ENCODE data around the gene ASB18.
"Not testable (repeated sequence)": the region's sequence is repeated elsewhere in the genome, so short reads cannot be mapped to it uniquely, and the experiment has no call there.

Gene ASB18

DNA sequence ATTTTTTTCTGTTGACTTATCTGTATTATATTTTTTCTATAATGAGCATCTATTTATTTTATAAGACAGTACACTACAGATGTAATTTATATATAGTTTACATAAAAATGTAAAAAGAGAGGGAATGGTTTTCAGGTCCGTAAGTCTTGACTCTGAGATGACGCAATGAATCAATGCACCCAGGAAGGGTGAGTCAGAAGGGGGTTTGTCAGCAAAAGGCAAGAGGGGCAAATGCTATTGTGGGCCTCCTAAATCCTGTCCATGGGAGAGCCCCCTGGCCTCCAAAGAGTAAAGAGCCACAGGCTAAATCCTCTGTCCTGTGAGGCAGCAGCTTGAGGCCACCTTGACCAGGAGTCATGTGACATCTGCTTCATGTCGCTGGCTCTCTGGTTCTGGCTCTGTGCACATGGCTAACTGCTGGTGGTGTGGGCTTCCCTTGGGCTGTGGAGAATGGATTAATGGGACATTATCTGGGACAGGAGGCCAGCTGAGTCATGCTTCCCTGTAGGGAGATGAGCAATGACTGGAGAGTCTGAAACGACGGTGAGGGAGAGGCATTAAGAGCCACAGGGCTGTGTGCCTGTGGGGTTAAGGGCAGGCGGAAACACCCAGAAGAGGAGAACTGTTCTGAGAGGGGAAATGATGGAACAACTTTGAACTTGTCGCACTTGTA is 22.8 kb upstream of the ASB18 start:
- no peak for DNase-seq (ENCODE audit: low read depth, low spot score)

DNA sequence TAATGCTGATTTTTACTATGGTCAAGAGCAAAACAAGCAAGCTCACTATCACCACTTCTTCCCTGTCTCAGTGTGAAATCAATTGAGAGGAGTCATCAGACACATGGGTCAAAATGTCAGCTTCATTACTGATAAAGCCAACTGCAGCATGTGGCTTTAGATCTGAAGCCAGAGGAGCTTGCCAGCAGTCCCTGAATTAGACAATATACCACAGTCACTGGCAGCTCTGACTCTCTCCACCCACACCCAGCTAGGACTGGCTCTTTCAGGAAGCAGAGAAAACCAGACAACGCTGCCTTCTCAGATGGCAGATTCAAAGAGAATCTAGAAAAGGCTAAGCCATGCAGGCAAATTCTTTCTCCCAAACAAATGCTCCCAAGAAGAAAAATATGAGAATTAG is 20.0 kb upstream of the ASB18 start:
- DNase-seq (ENCODE audit: low read depth, low spot score), result no peak

DNA sequence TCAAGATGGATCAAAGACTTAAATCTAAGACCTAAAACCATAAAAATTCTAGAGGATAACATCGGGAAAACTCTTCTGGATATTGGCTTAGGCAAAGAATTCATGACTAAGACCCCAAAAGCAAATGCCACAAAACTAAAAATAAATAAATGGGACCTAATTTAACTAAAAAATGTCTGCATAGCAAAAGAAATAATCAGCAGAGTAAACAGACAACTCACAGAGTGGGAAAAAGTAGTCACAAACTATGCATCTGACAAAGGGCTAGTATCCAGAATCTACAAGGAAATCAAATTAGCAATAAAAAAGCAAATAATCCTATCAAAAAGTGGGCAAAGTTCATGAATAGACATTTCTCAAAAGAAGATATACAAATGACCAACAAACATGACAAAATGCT is 18.2 kb upstream of the ASB18 start:
- no peak for DNase-seq (ENCODE audit: low read depth, low spot score)

DNA sequence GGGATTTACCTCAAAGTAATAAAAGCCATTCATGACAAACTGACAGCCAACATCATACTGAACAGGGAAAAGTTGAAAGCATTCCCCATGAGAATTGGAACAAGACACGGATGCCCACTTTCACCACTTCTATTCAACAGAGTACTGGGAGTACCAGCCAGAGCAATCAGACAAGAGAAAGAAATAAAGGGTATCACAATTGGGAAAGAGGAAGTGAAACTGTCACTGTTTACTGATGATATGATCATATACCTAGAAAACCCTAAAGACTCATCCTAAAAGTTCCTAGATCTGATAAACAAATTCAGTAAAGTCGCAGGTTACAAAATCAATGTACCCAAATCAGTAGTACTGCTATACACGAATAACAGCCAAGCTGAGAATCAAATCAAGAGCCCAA is 17.2 kb upstream of the ASB18 start:
- no peak for DNase-seq (ENCODE audit: low read depth, low spot score)

DNA sequence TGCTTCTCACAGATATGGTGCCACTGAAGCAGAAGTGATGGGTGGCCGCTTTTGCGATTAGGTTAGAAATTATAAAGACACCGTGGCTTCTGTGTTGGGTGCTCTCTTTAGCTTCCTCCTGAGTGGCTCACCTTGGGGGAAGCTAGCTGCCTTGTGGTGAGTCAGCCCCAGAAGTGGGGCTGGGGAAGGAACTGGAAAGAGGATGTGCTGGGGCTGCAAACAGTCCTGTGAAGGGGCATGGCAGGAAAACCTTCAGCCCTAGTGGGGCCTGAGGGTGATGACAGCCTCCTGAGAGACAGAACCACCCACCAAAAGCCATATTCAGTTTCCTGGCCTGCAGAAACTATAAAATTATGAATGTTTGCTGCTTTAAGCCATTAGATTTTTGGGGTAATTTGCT is 8.9 kb upstream of the ASB18 start:
- DNase-seq (ENCODE audit: low read depth, low spot score), result no peak

DNA sequence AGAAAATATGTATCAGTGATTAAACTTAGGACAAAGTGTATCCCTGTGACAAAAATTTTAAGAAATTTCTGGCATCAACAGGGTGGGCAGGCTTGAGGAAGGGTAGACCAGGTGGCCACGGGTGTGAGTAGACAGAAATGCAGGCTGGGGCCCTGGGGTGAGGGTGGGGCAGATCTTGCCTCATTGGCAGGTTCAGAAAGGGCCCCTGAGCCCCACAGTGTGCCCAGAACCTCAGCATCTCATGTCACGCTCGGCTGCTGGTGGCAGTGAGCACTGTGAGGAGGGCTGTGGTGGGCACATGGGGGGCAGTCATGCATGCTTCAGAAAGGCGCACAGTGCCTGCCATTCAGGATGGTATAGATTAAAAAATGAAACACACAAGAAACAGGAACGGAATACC is 7.6 kb upstream of the ASB18 start:
- DNase-seq (ENCODE audit: low read depth, low spot score), result no peak

DNA sequence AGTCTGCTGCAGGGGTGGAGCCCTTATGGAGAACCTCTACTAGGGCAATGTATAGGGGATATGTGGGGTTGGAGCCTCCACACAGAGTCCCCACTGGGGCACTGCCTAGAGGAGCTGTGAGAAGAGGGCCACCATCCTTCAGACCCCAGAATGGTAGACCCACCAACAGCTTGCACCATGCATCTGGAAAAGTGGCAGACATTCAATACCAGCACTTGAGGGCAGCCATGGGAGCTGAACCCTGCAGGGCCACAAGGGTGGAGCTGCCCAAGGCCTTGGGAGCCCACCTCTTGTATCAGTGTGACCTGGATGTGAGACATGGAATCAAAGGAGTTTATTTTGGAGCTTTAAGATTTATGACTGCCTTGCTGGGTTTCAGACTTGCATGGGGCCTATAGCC is 5.7 kb upstream of the ASB18 start:
- not testable (repeated sequence) for DNase-seq (ENCODE audit: low read depth, low spot score)

DNA sequence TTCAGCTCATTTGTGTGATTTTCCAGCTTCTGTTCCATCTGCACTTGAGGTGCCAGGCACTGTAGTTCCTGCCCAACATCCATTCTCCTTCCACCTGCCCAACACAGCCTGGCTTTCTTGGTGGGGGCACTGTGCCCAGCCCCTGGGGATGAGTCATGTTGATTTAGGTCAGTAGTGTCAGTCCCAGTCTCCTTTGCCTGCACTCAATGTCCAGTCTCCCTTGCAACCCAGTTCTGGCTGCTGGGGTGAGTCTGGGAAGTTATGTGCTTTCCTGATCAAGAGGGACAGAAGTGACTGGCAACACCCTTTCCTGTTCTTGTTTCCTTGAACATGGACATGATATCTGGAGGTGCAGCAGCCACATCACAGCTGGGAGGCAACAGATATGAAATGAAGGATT is 1.5 kb upstream of the ASB18 start:
- DNase-seq (ENCODE audit: low read depth, low spot score), result no peak

DNA sequence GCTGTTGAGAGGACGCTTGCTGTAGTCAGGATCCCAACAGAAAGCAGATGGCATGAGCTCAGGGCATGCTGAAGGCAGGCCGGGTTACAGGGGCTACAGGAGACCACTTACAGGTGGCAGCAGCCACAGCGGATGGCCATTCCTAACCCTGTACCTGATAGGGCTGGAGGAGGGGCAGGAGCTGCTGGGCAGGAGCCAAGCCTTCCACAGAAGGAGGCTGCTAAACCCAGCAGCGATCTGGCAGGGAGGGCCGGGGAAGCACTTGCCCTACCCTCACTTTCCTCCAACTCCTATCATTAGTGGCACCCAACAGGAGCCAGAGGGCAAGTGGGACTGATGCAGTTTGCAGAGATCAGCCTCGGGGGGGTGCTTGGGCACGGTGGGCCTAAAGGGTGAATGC is 2.0 kb downstream of the ASB18 start:
- DNase-seq (ENCODE audit: low read depth, low spot score), result no peak

DNA sequence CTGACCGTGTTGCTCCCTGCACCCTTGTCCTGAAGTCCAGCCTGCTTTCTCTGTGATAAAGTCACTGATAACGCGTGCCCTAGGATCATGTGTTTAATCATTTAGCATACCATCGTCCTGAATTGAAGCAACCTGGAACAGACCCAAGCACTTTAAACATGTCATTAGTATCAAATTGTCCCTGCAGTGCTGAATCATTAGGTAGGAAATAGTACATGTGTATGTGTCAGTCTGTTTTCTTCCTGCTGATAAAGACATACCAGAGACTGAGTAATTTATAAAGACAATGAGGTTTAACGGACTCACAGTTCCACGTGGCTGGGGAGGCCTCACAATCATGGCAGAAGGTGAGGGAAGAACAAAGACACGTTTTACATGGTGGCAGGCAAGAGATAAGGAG is 2.8 kb downstream of the ASB18 start:
- no peak for DNase-seq (ENCODE audit: low read depth, low spot score)

DNA sequence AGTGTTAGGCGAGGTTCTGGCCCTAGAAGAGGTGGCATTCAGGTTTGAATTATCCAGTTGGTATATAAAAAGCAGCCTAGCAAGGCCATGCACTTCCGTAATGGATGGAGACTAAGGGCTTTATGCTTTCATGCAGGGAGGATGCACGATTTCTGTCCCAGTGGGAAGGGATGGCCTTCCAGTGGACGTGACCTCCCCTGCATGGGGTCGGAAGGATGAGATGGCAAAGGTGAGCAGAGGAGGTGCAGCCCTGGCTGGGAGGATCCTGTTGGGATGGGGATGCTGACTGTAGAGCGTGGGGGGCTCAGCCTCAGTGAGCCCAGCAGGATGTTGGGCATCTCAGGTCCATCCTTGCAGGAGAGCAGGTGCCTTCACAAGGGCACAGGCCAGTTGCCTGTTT is 4.8 kb downstream of the ASB18 start:
- DNase-seq (ENCODE audit: low read depth, low spot score), result no peak

DNA sequence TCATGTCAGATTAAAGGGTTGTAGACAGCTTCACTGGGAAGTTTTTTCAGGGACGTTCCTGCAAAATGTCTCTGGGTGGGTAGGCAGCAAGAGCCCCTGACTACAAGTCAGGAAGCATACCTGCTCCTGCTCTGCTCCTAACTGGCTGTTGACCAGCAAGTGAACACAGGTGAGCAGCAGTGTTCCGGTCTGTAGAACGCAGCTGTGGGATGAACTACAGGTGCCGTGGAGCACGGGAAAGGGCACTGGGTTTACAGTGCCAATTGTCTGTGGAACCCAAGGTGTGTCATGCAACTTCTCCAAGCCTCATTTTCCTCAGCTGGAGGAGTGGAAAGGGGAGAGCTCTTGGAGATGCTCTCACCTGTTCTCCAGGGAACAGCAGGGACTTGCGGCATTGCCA is 6.6 kb downstream of the ASB18 start:
- no peak for DNase-seq (ENCODE audit: low read depth, low spot score)

DNA sequence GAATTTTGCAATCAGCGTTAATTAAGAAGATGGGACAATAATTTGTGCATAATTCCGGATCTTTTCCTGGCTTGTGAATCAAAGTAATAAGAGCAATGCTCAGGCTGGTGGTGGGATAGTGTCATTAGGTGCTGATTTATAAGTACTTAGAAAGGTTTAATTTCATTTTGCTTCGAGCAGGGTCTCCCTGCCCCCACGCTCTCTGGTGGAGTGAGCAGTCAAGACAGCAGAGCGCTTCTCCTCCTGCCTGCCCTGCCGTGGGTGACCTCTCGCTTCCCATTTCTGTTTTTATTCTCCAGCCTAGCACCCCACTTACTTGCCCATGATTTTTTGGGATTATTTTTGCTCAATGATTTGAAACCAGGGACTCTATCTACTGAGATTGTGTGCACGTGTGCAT is 7.1 kb downstream of the ASB18 start:
- no peak for DNase-seq (ENCODE audit: low read depth, low spot score)

DNA sequence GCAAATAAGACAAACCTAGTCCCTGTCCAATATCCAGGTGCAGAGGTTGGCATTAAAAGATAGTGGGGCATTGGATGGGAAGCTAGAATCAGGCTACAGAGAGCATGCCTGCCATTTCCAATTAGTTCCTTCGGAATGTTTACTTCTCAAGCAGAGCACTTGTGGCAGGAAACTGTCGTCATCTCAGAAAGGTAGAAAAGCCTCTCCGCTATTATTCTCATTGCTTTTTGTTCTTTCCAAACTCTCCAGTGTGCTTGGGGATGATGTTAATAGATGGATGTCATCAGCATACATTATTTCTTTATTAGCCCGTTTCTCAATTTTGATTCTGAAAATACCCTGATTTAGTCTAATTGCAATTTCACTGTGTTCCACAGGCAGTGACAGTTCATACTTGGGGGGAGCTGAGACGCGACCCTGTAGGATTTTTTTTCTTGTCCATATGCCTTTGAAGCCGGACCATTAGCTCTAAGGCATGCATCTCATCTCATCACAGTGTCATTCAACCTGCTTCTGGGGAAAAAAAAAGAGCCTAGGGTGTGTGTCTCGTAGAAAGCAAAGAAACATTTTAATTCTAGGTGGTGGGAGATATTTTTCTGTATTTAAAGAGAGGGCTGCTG is 7.7 kb downstream of the ASB18 start:
- no peak for DNase-seq (ENCODE audit: low read depth, low spot score)

DNA sequence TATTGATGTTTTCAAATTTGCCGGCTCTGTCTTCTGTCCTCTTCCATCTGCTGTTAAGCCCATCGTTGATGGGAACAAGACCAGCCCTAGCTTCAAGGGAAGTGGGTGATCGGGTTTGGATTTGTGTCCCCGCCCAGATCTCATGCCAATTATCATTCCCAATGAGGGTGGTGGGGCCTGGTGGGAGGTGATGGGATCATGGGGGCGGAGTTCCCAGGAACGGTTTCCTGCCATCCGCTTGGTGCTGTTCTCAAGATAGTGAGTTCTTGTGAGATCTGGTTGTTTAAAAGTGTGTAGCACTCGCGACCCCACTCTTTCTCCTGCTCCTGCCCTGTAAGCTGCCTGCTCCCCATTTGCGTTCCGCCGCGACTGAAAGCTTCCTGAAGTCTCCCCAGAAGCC is 9.5 kb downstream of the ASB18 start:
- DNase-seq (ENCODE audit: low read depth, low spot score), result no peak

DNA sequence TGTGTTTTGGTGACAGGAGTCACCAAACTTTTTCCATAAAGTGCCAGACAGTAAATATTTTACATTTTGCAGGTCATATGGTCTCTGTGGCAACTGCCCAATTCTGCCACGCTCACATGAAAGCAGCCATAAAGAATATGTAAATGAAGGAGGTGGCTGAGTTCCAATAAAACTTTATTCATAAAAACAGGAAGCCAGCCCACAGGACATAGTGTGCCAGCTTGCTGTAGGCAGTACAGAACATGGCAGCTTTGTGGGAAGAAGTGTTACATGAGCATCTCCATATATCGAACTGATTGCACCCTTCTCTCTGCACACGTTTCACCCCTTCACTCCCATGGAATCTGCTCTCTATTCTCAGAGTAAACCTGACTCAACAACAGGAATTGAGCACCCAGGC is 10.2 kb downstream of the ASB18 start:
- DNase-seq (ENCODE audit: low read depth, low spot score), result no peak

DNA sequence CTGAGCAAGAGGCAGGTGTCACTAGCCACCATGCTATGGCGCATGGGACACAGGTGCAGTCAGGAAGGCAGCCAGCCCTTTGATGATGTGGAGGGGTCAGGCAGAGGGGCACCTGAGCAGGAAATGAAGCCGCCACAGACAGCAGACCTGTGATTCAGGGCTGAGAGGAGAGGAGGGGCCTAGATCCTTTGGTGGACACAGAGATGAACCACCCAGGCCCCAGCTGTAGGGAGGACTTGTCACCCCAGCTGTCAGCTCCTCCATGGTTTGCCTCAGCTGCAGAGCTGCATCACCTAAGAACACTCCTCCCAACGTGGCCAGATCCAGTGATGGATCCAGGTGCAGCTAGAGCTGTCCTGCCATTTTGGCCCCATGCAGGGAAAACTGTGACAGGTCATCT is 11.6 kb downstream of the ASB18 start:
- no peak for DNase-seq (ENCODE audit: low read depth, low spot score)

DNA sequence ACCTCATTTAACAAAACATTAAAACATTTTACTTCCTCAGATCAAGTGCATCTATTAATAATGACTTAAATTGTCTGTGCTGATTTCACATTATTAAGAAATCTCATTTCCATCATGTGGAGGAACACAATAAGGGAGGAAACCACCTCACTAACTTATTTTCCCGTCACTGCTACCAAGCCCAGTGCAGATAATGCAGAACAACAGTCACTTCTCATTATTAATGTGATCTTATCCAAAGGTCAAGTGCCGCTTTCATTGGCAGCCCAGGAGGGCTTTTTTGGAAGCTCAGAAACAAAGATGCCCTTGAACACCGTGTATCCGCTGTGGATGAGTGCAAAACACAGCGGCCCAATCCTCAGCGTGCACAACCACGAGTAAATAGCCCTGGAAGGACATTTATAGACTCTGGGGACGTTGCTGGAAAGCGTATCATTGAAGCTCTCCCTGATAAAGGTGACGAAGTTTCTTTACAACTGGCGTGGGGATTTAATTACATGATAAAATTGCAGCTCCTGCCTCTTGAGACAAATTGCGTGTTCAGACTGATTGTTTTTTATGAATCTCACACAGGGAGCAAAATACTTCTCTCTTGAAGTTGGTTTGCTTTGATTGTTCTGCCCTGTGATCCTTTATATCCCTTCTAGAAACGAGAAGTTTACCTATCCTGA is 13.2 kb downstream of the ASB18 start:
- DNase-seq (ENCODE audit: low read depth, low spot score), result no peak

DNA sequence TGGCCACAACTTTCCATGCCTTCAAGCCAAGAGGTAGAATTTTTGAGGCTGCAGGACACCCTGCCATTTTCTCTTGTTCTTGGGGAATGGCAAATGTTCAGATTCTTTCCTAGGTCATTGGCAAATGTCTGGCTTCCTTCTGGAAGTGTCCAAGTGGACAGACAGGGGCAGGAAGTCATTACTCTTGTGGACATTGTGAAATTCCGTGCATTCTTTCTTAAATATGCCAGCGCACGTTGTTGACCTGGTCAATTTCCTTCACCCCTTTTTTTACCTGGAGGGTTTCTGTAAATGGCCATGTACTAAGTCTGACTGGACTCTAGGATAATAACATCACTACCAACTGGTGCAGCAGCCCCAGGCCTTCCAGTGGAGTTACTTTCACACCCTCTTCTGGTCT is 13.9 kb downstream of the ASB18 start:
- DNase-seq (ENCODE audit: low read depth, low spot score), result no peak

DNA sequence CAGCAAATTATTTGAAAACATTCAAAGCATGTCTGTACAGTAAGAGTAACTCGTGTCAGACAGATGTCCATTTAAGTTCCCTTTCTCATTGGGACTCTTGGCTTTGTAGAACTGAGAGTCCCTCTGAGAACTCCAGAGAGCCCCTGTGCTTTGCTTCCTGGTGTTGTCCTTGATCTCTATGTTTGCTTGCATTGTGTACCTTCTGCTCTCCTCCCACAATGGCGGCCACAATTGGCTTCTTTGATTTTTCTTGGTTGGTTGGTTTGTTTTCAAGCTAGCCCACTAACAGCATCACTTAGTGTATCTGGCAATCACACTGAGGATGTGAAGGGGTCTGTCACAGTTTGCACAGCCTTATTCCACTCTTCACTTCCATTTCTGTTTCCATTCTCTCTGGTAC is 15.1 kb downstream of the ASB18 start:
- no peak for DNase-seq (ENCODE audit: low read depth, low spot score)

DNA sequence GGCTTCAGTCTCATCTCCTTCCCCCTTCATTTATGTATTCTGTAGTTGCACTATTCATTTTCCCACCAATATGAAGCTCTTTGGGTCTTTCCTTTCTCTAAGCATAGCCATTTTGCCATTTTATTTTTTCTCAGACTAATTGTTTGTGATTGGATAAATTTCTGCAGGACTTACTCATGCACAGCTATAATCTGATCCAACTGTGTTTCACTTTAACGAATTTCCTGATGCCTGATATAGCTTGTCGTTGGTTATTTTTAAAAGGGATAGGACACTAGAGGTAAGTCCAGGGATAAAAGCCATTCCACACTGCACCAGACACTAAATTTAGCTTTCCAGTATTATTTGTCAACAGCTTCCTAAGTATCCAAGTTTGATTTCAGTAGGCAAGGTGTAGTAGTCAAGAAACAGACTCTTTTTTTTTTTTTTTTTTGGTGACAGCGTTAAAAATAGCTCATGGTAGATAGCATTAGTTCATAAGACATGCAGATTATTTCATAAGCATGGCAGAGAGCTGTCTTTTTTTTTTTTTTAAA is 17.4 kb downstream of the ASB18 start:
- DNase-seq (ENCODE audit: low read depth, low spot score), result no peak

DNA sequence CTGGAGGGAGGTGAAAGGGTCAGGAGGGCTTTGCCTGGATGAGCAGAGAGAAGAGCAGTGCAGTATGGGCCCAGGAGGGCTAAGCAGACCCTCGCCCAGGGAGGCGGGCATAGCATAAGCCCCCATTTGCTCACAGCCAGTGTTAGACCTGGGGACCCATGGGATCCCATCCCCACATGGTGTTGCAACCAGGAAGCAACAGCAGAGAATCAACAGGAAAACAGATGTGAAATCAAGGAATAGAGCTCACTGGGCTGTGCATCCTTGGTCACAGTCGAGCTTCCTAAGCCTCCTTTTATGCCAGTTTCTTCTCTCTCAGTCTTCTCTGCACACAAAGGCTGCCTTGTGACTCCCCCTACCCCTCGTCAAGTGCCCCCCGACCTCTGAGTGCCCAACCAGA is 19.9 kb downstream of the ASB18 start:
- no peak for DNase-seq (ENCODE audit: low read depth, low spot score)

DNA sequence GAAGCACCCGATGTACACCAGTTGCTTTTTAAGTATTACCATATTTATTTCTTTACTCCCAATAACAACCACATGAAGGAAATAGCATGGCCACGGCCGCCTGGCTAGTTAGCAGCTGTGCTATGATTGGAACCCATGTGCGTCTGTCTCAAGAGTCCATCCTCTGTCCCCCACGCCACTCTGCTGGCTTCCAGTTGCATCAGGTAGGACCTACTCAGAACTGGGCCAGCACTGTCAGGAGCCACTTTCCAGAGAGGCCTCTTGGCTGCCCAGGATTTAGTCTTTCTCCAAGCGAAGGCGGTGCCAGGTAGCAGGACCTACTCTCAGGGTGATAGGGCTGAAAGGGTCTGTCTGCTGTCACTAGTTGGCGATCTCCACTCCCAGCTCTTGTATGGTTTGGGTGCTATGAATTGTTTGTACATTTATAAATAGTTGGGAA is 22.1 kb downstream of the ASB18 start:
- DNase-seq (ENCODE audit: low read depth, low spot score), result no peak

All from smooth muscle cell of the brain vasculature (primary cell).